Upper lobe of right lung (tissue), 1 donor: ENCODE measurements around the gene DNAJB4. TPM values are rescaled to one million over a fixed set of nuclear protein-coding genes. Genes with fewer than 3 reads are reported as not detected.

ENCODE experiments used
- ATAC-seq: fragments of 200-7000 bp; cut with Tn5 transposase; one replicate; pipeline ENCODE4 v1.9.1; 2020; ENCODE audit warnings: mild to moderate bottlenecking, moderate library complexity
- DNase-seq: peaks from one replicate; pipeline ENCODE4 v3.0.0-alpha.2; 2020
- H3K27ac ChIP-seq: fragments of 200-600 bp; one replicate; pipeline ENCODE4 v1.8.0; 2022
- H3K27me3 ChIP-seq: fragments of 200-600 bp; one replicate; pipeline ENCODE4 v1.8.0; 2022; ENCODE audit warnings: mild to moderate bottlenecking
- H3K36me3 ChIP-seq: fragments of 200-600 bp; one replicate; pipeline ENCODE4 v1.8.0; 2022
- H3K4me1 ChIP-seq: fragments of 200-600 bp; one replicate; pipeline ENCODE4 v1.8.0; 2022
- H3K4me3 ChIP-seq: fragments of 200-600 bp; one replicate; pipeline ENCODE4 v1.8.0; 2022; ENCODE audit warnings: mild to moderate bottlenecking
- H3K9me3 ChIP-seq: fragments of 200-600 bp; one replicate; pipeline ENCODE4 v1.8.0; 2022
- CTCF ChIP-seq: fragments of 200-600 bp; IDR thresholded peaks from one replicate; pipeline ENCODE4 v1.8.0; 2022; ENCODE audit warnings: antibody characterized with exemption
- intact Hi-C: fragments of 100-400 bp; cut with DNase I; formaldehyde crosslinking; loops from one replicate; pipeline ENCODE4 v1.11.0; 2022
- total RNA-seq: library from RNA; stranded (reverse); fragmentation: NEBNext Ultra II Directional; extraction: Animal tissue kit (Norgen Biotek cat#: 25700); gene quantifications from one replicate; pipeline ENCODE4 v1.2.1, GENCODE V29; 2021
- donor health status: DM: no; HTN: yes; CAD: no; lungs with severe emphysema.

The DNAJB4 gene
- total RNA-seq, 1 donor from 2014 or later = 35.8 TPM

- no peak for ATAC-seq
- no peak for TF ChIP-seq CTCF
- intact Hi-C loops = no loop called here
These were observed 48.8 kb downstream of the DNAJB4 start for GRCh38 chr1:78053498-78053897.

DNA sequence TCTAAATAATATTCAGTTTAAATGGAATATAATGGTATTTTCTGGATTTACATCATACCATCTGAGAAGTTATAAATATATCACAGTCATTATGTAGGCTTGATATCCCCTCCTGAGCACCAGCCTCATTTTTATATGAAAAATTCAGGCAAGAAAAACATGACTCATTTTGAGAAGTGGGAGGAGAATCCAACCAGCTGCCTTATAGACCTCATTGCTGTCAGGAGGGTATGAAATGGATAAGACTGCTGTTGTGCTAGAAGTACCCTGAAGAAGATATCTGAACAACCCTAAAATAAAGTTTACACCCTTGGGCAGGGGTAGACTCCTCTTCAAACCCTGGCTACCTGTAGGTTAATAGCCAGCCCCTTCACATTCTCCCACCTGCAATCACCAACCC, 49.8 kb downstream of the DNAJB4 start:
- Histone ChIP-seq H3K27me3 (no peaks in the 10 kb centered on the region), H3K4me1 (no peaks in the 10 kb centered on the region), H3K4me3 (no peak overlapping the region), H3K27ac (no peak overlapping the region), H3K36me3 (no peaks in the 10 kb centered on the region), H3K9me3 (no peaks in the 10 kb centered on the region)
- TF ChIP-seq CTCF = no peak
- intact Hi-C loops = no loop called here
- no peak for ATAC-seq
- no peak for DNase-seq

More at GRCh38 chr1:78053498-78053897, 48.8 kb downstream of the DNAJB4 start:
- H3K27ac ChIP-seq = no peak overlapping the region
- H3K27me3 ChIP-seq = no peaks in the 10 kb centered on the region
- no peaks in the 10 kb centered on the region for H3K36me3 ChIP-seq
- DNase-seq = no peak
- no peaks in the 10 kb centered on the region for H3K9me3 ChIP-seq
- no peaks in the 10 kb centered on the region for H3K4me1 ChIP-seq
- no peak overlapping the region for H3K4me3 ChIP-seq

DNA sequence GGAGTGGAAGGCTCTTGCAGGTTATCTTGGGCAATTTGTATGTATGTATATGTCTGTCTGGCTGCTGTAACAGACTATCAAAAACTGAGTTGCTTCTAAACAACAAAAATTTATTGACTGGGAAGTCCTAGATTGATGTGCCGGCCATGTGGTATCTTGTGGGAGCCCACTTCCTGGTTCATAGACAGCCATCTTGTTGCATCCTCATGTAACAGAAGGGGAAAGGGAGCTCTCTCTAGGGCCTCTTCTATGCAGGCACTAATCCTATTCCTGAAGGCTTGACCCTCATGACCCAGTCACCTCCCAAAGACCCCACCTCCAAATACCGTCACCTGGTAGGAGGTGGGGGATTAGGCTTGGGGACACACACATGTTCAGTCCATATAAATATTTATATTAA, 50.2 kb downstream of the DNAJB4 start:
- Histone ChIP-seq H3K9me3 (no peaks in the 10 kb centered on the region), H3K27ac (no peak overlapping the region), H3K27me3 (no peaks in the 10 kb centered on the region), H3K36me3 (no peaks in the 10 kb centered on the region), H3K4me1 (no peaks in the 10 kb centered on the region), H3K4me3 (no peak overlapping the region)
- TF ChIP-seq CTCF = no peak
- no peak for DNase-seq
- ATAC-seq = no peak
- intact Hi-C loops = no loop called here

- Histone ChIP-seq H3K4me1 (no peaks in the 10 kb centered on the region), H3K9me3 (no peaks in the 10 kb centered on the region), H3K4me3 (no peak overlapping the region), H3K36me3 (no peaks in the 10 kb centered on the region), H3K27me3 (no peaks in the 10 kb centered on the region), H3K27ac (no peak overlapping the region)
- DNase-seq (no peak), ATAC-seq (no peak)
- intact Hi-C loops = no loop called here
- TF ChIP-seq CTCF = no peak
These were observed 50.9 kb downstream of the DNAJB4 start for GRCh38 chr1:78055565-78056132.

GRCh38 chr1:78058670-78059069, 53.9 kb downstream of the DNAJB4 start:
- H3K4me3 ChIP-seq = no peak overlapping the region
- DNase-seq = no peak
- TF ChIP-seq CTCF = no peak
- H3K27me3 ChIP-seq = no peaks in the 10 kb centered on the region
- no peak overlapping the region for H3K27ac ChIP-seq
- intact Hi-C loops = no loop called here
- H3K36me3 ChIP-seq = no peaks in the 10 kb centered on the region
- no peak for ATAC-seq
- no peaks in the 10 kb centered on the region for H3K4me1 ChIP-seq
- no peaks in the 10 kb centered on the region for H3K9me3 ChIP-seq
